T-helper 2 cell (primary cell): ENCODE data around the gene UBE4A.
"Not testable (repeated sequence)": the region's sequence is repeated elsewhere in the genome, so short reads cannot be mapped to it uniquely, and the experiment has no call there.

Experiments used
- DNase-seq, 5 experiments: peaks; one replicate each; pipeline versions ENCODE4 v3.0.0 to v3.0.0-alpha.2; 2012 to 2022

Gene UBE4A

GRCh38 chr11:118401880-118402590 is 42.6 kb downstream of the UBE4A start:
- DNase-seq: no peak

- not testable (repeated sequence) for DNase-seq
Observed at GRCh38 chr11:118402594-118402993, 43.2 kb downstream of the UBE4A start.

- no peak for DNase-seq
Observed at GRCh38 chr11:118406599-118407166, 47.3 kb downstream of the UBE4A start.

GRCh38 chr11:118410055-118410745 is 50.8 kb downstream of the UBE4A start:
- DNase-seq: no peak

GRCh38 chr11:118411530-118411929 is 52.1 kb downstream of the UBE4A start:
- no peak for DNase-seq

- no peak for DNase-seq
Observed at GRCh38 chr11:118412921-118413320, 53.5 kb downstream of the UBE4A start.

GRCh38 chr11:118415062-118415738 is 55.8 kb downstream of the UBE4A start:
- peak in 1 of 5 experiments; percentile 43 for DNase-seq

- DNase-seq: peak in 1 of 5 experiments; percentile 96
Observed at GRCh38 chr11:118415739-118416068, 56.3 kb downstream of the UBE4A start.

- DNase-seq: not testable (repeated sequence)
Observed at GRCh38 chr11:118416900-118417299, 57.5 kb downstream of the UBE4A start.

- no peak for DNase-seq
Observed at GRCh38 chr11:118417801-118418200, 58.4 kb downstream of the UBE4A start.

- DNase-seq: no peak
Observed at GRCh38 chr11:118418766-118419165, 59.4 kb downstream of the UBE4A start.

- no peak for DNase-seq
Observed at GRCh38 chr11:118427707-118428106, 68.3 kb downstream of the UBE4A start.

- DNase-seq: no peak
Observed at GRCh38 chr11:118430956-118431355, 71.6 kb downstream of the UBE4A start.

GRCh38 chr11:118434123-118434552 is 74.7 kb downstream of the UBE4A start:
- DNase-seq: peak in 2 of 5 experiments; percentile 41 to 90

GRCh38 chr11:118434553-118435289 is 75.3 kb downstream of the UBE4A start:
- peak in 4 of 5 experiments; percentile 7 to 49 (median 10) for DNase-seq

GRCh38 chr11:118435290-118435892 is 76.0 kb downstream of the UBE4A start:
- DNase-seq: peak in 4 of 5 experiments; percentile 21 to 87 (median 42)

- DNase-seq: peak; percentile 89 to 97 (median 91)
Observed at GRCh38 chr11:118435893-118436624, 76.7 kb downstream of the UBE4A start, which contains the start of gene KMT2A. Gene KMT2A, plus strand, starts transcription at chr11:118436492. Its CDS starts 21 bp downstream, at chr11:118436513.

GRCh38 chr11:118436639-118437207 is 77.3 kb downstream of the UBE4A start:
- DNase-seq: peak in 4 of 5 experiments; percentile 9 to 70 (median 42)

GRCh38 chr11:118437208-118438125 is 78.1 kb downstream of the UBE4A start:
- peak; percentile 16 to 62 (median 27) for DNase-seq
